Esophagus (tissue), 2 donors: Measurements from ENCODE around the gene DLGAP4. TPM values are rescaled to one million over a fixed set of nuclear protein-coding genes. Genes with fewer than 3 reads are reported as not detected.

Source experiments
- H3K27ac ChIP-seq, 2 donors: one replicate each; pipeline ENCODE4 v1.5.1; 2013; ENCODE audit warnings: low read depth in 2 of 2, mild to moderate bottlenecking in 2 of 2, inconsistent platforms in 1 of 2, low read length in 1 of 2, moderate library complexity in 1 of 2
- H3K27me3 ChIP-seq, 2 donors: one replicate each; pipeline ENCODE4 v1.6.1; 2013; ENCODE audit warnings: low read length in 2 of 2, control low read depth in 1 of 2, mild to moderate bottlenecking in 1 of 2; ENCODE audit not compliant: insufficient read depth in 2 of 2, control insufficient read depth in 1 of 2
- H3K36me3 ChIP-seq, 2 donors: one replicate each; pipeline ENCODE4 v1.6.1; 2013; ENCODE audit warnings: low read length in 1 of 2; ENCODE audit not compliant: control insufficient read depth in 2 of 2, insufficient read depth in 2 of 2
- H3K4me1 ChIP-seq, 2 donors: one replicate each; pipeline ENCODE4 v1.6.1; 2013; ENCODE audit warnings: low read length in 1 of 2; ENCODE audit not compliant: control insufficient read depth in 2 of 2, insufficient read depth in 2 of 2
- H3K4me3 ChIP-seq, 2 donors: one replicate each; pipeline ENCODE4 v1.5.1; 2013; ENCODE audit warnings: low read length in 2 of 2, mild to moderate bottlenecking in 2 of 2, low read depth in 1 of 2, moderate library complexity in 1 of 2
- H3K9me3 ChIP-seq, 2 donors: one replicate each; pipeline ENCODE4 v1.6.1; 2013; ENCODE audit warnings: mild to moderate bottlenecking in 2 of 2, low read depth in 1 of 2, low read length in 1 of 2, moderate library complexity in 1 of 2; ENCODE audit not compliant: control insufficient read depth in 2 of 2, insufficient read depth in 1 of 2
- WGBS, 2 donors: extraction: QIAGEN DNeasy Blood & Tissue Kit; methylation state at CpG; one replicate each; pipeline ENCODE4 v1.1.7; 2013; 5-methylcytosine and 5-hydroxymethylcytosine counted together
- polyA plus RNA-seq, 2 donors: library from polyadenylated mRNA; stranded (reverse); fragments of 200-250 nt; gene quantifications; one replicate each; pipeline ENCODE4 v1.2.3, GENCODE V29; 2013
- donor health status: healthy with polysubstance abuse.
- donor health status: Bipolar disorder and iron deficiency.

Gene DLGAP4
- polyA plus RNA-seq, 2 donors: 15.8 to 24.3 TPM

GRCh38 chr20:36330091-36330490, 24.0 kb downstream of the DLGAP4 start:
- 83 to 86% methylated on average over 5 of the region's 5 CpGs for WGBS, 2 donors
- no peaks in the 10 kb centered on the region for H3K4me1 ChIP-seq
- no peak overlapping the region for H3K27ac ChIP-seq
- no peak overlapping the region for H3K4me3 ChIP-seq
- peaks cover 0 to 12% of the 10 kb centered on the region in 2 donors for H3K27me3 ChIP-seq
- H3K9me3 ChIP-seq: no peaks in the 10 kb centered on the region
- no peaks in the 10 kb centered on the region for H3K36me3 ChIP-seq

- no peak overlapping the region for H3K27ac ChIP-seq
- 26% methylated on average over 7 of the region's 7 CpGs for WGBS, 2 donors
- no peaks in the 10 kb centered on the region for H3K9me3 ChIP-seq
- H3K27me3 ChIP-seq: peaks cover 0 to 12% of the 10 kb centered on the region in 2 donors
- H3K36me3 ChIP-seq: no peaks in the 10 kb centered on the region
- H3K4me1 ChIP-seq: no peaks in the 10 kb centered on the region
- H3K4me3 ChIP-seq: no peak overlapping the region
These were observed 25.1 kb downstream of the DLGAP4 start for GRCh38 chr20:36331209-36331608.

GRCh38 chr20:36333841-36334240, 27.7 kb downstream of the DLGAP4 start:
- WGBS, 2 donors: 74 to 77% methylated on average over 5 of the region's 5 CpGs
- no peak overlapping the region for H3K4me3 ChIP-seq
- H3K36me3 ChIP-seq: no peaks in the 10 kb centered on the region
- no peaks in the 10 kb centered on the region for H3K4me1 ChIP-seq
- no peaks in the 10 kb centered on the region for H3K9me3 ChIP-seq
- H3K27me3 ChIP-seq: peaks cover 0 to 12% of the 10 kb centered on the region in 2 donors
- no peak overlapping the region for H3K27ac ChIP-seq

GRCh38 chr20:36334281-36335205, 28.4 kb downstream of the DLGAP4 start:
- Histone ChIP-seq H3K4me3 (no peak overlapping the region), H3K27me3 (peaks cover 0 to 12% of the 10 kb centered on the region in 2 donors), H3K9me3 (no peaks in the 10 kb centered on the region), H3K27ac (no peak overlapping the region), H3K36me3 (no peaks in the 10 kb centered on the region), H3K4me1 (no peaks in the 10 kb centered on the region)
- WGBS, 2 donors: 60 to 64% methylated on average over 20 of the region's 20 CpGs

- Histone ChIP-seq H3K4me3 (no peak overlapping the region), H3K27me3 (peaks cover 0 to 12% of the 10 kb centered on the region in 2 donors), H3K4me1 (no peaks in the 10 kb centered on the region), H3K9me3 (no peaks in the 10 kb centered on the region), H3K36me3 (no peaks in the 10 kb centered on the region), H3K27ac (no peak overlapping the region)
- WGBS, 2 donors: 82 to 84% methylated on average over 12 of the region's 12 CpGs
These were observed 29.2 kb downstream of the DLGAP4 start for GRCh38 chr20:36335206-36335870.

- no peaks in the 10 kb centered on the region for H3K36me3 ChIP-seq
- H3K4me3 ChIP-seq: no peak overlapping the region
- WGBS, 2 donors: 66 to 70% methylated on average over 4 of the region's 4 CpGs
- no peaks in the 10 kb centered on the region for H3K4me1 ChIP-seq
- H3K27ac ChIP-seq: no peak overlapping the region
- H3K27me3 ChIP-seq: peaks cover 0 to 12% of the 10 kb centered on the region in 2 donors
- no peaks in the 10 kb centered on the region for H3K9me3 ChIP-seq
These were observed 30.1 kb downstream of the DLGAP4 start for GRCh38 chr20:36336204-36336603.

- H3K36me3 ChIP-seq: no peaks in the 10 kb centered on the region
- H3K4me3 ChIP-seq: no peak overlapping the region
- no peaks in the 10 kb centered on the region for H3K4me1 ChIP-seq
- no peak overlapping the region for H3K27ac ChIP-seq
- 41 to 46% methylated on average over 13 of the region's 13 CpGs for WGBS, 2 donors
- H3K9me3 ChIP-seq: no peaks in the 10 kb centered on the region
- peaks cover 0 to 12% of the 10 kb centered on the region in 2 donors for H3K27me3 ChIP-seq
These were observed 31.0 kb downstream of the DLGAP4 start for GRCh38 chr20:36336954-36337704.

GRCh38 chr20:36337886-36338285, 31.7 kb downstream of the DLGAP4 start:
- Histone ChIP-seq H3K27ac (no peak overlapping the region), H3K4me3 (no peak overlapping the region), H3K4me1 (no peaks in the 10 kb centered on the region), H3K36me3 (no peaks in the 10 kb centered on the region), H3K27me3 (peaks cover 0 to 12% of the 10 kb centered on the region in 2 donors), H3K9me3 (no peaks in the 10 kb centered on the region)
- 57 to 60% methylated on average over 4 of the region's 4 CpGs for WGBS, 2 donors
